ENCODE measurements around the gene SLC9A8. TPM values are rescaled to one million over a fixed set of nuclear protein-coding genes. Genes with fewer than 3 reads are reported as not detected.

Gene SLC9A8
- total and polyA plus RNA-seq, 2 donors (not counting 3 experiments of a cell fraction or from before 2014, with no cell fraction given): 5.1 to 14.4 TPM

- ChIA-PET POLR2A (no interaction called here), CTCF (interaction anchor here (1.0 to 2.3 kb wide), 7 partner anchors 13 to 374 kb away, joined by 3 to 10 read pairs (median 5); partner anchors contain the start of gene RNF114)
- H2AFZ ChIP-seq (ENCODE audit: low read depth, low read length): peak within 1 kb of the TSS; percentile 72
- H3K4me3 ChIP-seq (replicated peaks in 1 of 3; ENCODE audit: insufficient read depth in 1 of 3, low read depth in 1 of 3, low read length in 3 of 3): peak within 1 kb of the TSS; percentile 54 to 89 (median 68)
- peak; percentile 94 for DNase-seq (ENCODE audit: low read depth, low spot score)
- BruUV-seq (replicated peaks): TSS peak; percentile 78
- dilution Hi-C loops (cut with MboI; ENCODE audit: extremely low pct_ligation_motif_present, low sequenced_read_pairs) (no loop called here), intact Hi-C loops (cut with micrococcal nuclease) (loop anchor here (2.0 kb wide), 2 partner anchors 13 to 21 kb away; partner anchors contain the start of gene RNF114)
- peak; percentile 83 for TF ChIP-seq POLR2A (IDR thresholded peaks at IDR 0.05; ENCODE audit: low read depth, low read length)
- TF ChIP-seq EZH2 (IDR thresholded peaks at IDR 0.05; ENCODE audit: borderline replicate concordance, low read depth, low read length, severe bottlenecking): no peak
- peak; percentile 63 for TF ChIP-seq POLR2AphosphoS5 (IDR thresholded peaks at IDR 0.05; ENCODE audit: insufficient read depth, low read depth, low read length)
- no peaks in the 10 kb centered on the region for H4K20me1 ChIP-seq (replicated peaks; ENCODE audit: control insufficient read depth, extremely low read depth, insufficient read depth, low read length)
- no peaks in the 10 kb centered on the region for H3K27me3 ChIP-seq (ENCODE audit: control insufficient read depth in 2 of 2, insufficient read depth in 2 of 2, low read length in 2 of 2)
- peak within 1 kb of the TSS; percentile 88 for H3K9ac ChIP-seq (replicated peaks; ENCODE audit: extremely low read depth, insufficient read depth, low read length)
- peak; percentile 98 for FAIRE-seq
- no peaks in the 10 kb centered on the region for H3K9me1 ChIP-seq (replicated peaks; ENCODE audit: control insufficient read depth, extremely low read depth, insufficient read depth, low read length)
- peaks cover 33% of the 10 kb centered on the region for H3K79me2 ChIP-seq (ENCODE audit: control insufficient read depth, insufficient read depth, low read length)
- no peaks in the 10 kb centered on the region for H3K9me3 ChIP-seq (replicated peaks; ENCODE audit: control insufficient read depth, insufficient read depth, low read length)
- no peaks in the 10 kb centered on the region for H3K36me3 ChIP-seq (ENCODE audit: control insufficient read depth in 2 of 2, extremely low read depth in 1 of 2, insufficient read depth in 2 of 2, low read length in 2 of 2)
- peaks cover 17% of the 10 kb centered on the region for H3K4me1 ChIP-seq (ENCODE audit: control insufficient read depth, extremely low read depth, insufficient read depth, low read length)
- H3K4me2 ChIP-seq (ENCODE audit: insufficient read depth, low read length): peak within 1 kb of the TSS; percentile 90
- H3K27ac ChIP-seq (ENCODE audit: insufficient read depth, low read depth, low read length): peak within 1 kb of the TSS; percentile 86
Observed at GRCh38 chr20:49915380-49916145, 102.9 kb downstream of the SLC9A8 start, which contains the start of gene SPATA2. SPATA2 (minus strand) TSS chr20:49915529; CDS start chr20:49908490, 7,039 bp downstream.

GRCh38 chr20:49916146-49917002, 103.7 kb downstream of the SLC9A8 start:
- CTCF ChIA-PET: interaction anchor here (0.6 to 2.3 kb wide), 13 partner anchors 10 to 375 kb away, joined by 3 to 10 read pairs (median 4); partner anchors contain the start of gene RNF114
- FAIRE-seq (peak; percentile 53), DNase-seq (ENCODE audit: low read depth, low spot score) (peak; percentile 35)
- Histone ChIP-seq H2AFZ (ENCODE audit: low read depth, low read length) (peak overlapping the region; percentile 72), H3K36me3 (ENCODE audit: control insufficient read depth in 2 of 2, extremely low read depth in 1 of 2, insufficient read depth in 2 of 2, low read length in 2 of 2) (no peaks in the 10 kb centered on the region), H3K4me3 (replicated peaks in 1 of 3; ENCODE audit: insufficient read depth in 1 of 3, low read depth in 1 of 3, low read length in 3 of 3) (peak overlapping the region in 2 of 3 experiments; percentile 54 to 89), H3K27ac (ENCODE audit: insufficient read depth, low read depth, low read length) (peak overlapping the region; percentile 86), H3K79me2 (ENCODE audit: control insufficient read depth, insufficient read depth, low read length) (peaks cover 30% of the 10 kb centered on the region), H3K4me2 (ENCODE audit: insufficient read depth, low read length) (peak overlapping the region; percentile 54), H3K9me1 (replicated peaks; ENCODE audit: control insufficient read depth, extremely low read depth, insufficient read depth, low read length) (no peaks in the 10 kb centered on the region), H3K9ac (replicated peaks; ENCODE audit: extremely low read depth, insufficient read depth, low read length) (peak overlapping the region; percentile 88), H4K20me1 (replicated peaks; ENCODE audit: control insufficient read depth, extremely low read depth, insufficient read depth, low read length) (no peaks in the 10 kb centered on the region), H3K9me3 (replicated peaks; ENCODE audit: control insufficient read depth, insufficient read depth, low read length) (no peaks in the 10 kb centered on the region), H3K27me3 (ENCODE audit: control insufficient read depth in 2 of 2, insufficient read depth in 2 of 2, low read length in 2 of 2) (no peaks in the 10 kb centered on the region), H3K4me1 (ENCODE audit: control insufficient read depth, extremely low read depth, insufficient read depth, low read length) (peaks cover 17% of the 10 kb centered on the region)
- intact Hi-C loops (cut with micrococcal nuclease) (no loop called here), dilution Hi-C loops (cut with MboI; ENCODE audit: extremely low pct_ligation_motif_present, low sequenced_read_pairs) (no loop called here)
- TF ChIP-seq POLR2AphosphoS5 (IDR thresholded peaks at IDR 0.05; ENCODE audit: insufficient read depth, low read depth, low read length) (no peak), JUN (IDR thresholded peaks at IDR 0.05; ENCODE audit: borderline replicate concordance, insufficient read depth, insufficient read length, low read depth) (no peak), MAX (IDR thresholded peaks at IDR 0.05; ENCODE audit: insufficient read depth, insufficient read length) (no peak), EZH2 (IDR thresholded peaks at IDR 0.05; ENCODE audit: borderline replicate concordance, low read depth, low read length, severe bottlenecking) (no peak), POLR2A (IDR thresholded peaks at IDR 0.05; ENCODE audit: low read depth, low read length) (no peak)
- TF ChIP-seq, protein P1, sequence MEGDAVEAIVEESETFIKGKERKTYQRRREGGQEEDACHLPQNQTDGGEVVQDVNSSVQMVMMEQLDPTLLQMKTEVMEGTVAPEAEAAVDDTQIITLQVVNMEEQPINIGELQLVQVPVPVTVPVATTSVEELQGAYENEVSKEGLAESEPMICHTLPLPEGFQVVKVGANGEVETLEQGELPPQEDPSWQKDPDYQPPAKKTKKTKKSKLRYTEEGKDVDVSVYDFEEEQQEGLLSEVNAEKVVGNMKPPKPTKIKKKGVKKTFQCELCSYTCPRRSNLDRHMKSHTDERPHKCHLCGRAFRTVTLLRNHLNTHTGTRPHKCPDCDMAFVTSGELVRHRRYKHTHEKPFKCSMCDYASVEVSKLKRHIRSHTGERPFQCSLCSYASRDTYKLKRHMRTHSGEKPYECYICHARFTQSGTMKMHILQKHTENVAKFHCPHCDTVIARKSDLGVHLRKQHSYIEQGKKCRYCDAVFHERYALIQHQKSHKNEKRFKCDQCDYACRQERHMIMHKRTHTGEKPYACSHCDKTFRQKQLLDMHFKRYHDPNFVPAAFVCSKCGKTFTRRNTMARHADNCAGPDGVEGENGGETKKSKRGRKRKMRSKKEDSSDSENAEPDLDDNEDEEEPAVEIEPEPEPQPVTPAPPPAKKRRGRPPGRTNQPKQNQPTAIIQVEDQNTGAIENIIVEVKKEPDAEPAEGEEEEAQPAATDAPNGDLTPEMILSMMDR (IDR thresholded peaks at IDR 0.05; ENCODE audit: extremely low read depth in 1 of 2, insufficient read depth in 1 of 2, low read depth in 1 of 2, low read length in 2 of 2): no peak
- POLR2A ChIA-PET: interaction anchor here (0.7 kb wide), 1 partner anchor 19 kb away, joined by 3 read pairs; the partner anchor contains the start of gene RNF114
- BruUV-seq (replicated peaks): no TSS peak

All from endothelial cell of umbilical vein (primary cell).